Ramos (cell line): Measurements from ENCODE around the gene LCP1.

Experiments
- in situ Hi-C: fragments of 300-500 bp; cut with MboI; formaldehyde crosslinking; loops from one replicate; pipeline ENCODE4 v1.14.3; 2022; ENCODE audit warnings: low sequenced_read_pairs; ENCODE audit not compliant: unreplicated experiment

The LCP1 gene

GRCh38 chr13:46183018-46183946, 1.3 kb upstream of the LCP1 start:
- in situ Hi-C loops: no loop called here

GRCh38 chr13:46182491-46182877, 507 bp upstream of the LCP1 start:
- in situ Hi-C loops: no loop called here

GRCh38 chr13:46181377-46181839, 569 bp downstream of the LCP1 start:
- in situ Hi-C loops: no loop called here

- in situ Hi-C loops: no loop called here
Observed at GRCh38 chr13:46179969-46180763, 1.8 kb downstream of the LCP1 start.

GRCh38 chr13:46179491-46179908, 2.5 kb downstream of the LCP1 start:
- in situ Hi-C loops: no loop called here

- in situ Hi-C loops: no loop called here
Observed at GRCh38 chr13:46178821-46179220, 3.2 kb downstream of the LCP1 start.

- in situ Hi-C loops: no loop called here
Observed at GRCh38 chr13:46178143-46178542, 3.8 kb downstream of the LCP1 start.

GRCh38 chr13:46176756-46177155, 5.2 kb downstream of the LCP1 start:
- in situ Hi-C loops: no loop called here

- in situ Hi-C loops: no loop called here
Observed at GRCh38 chr13:46173656-46174055, 8.3 kb downstream of the LCP1 start.

- in situ Hi-C loops: no loop called here
Observed at GRCh38 chr13:46172531-46172991, 9.4 kb downstream of the LCP1 start.

GRCh38 chr13:46171739-46172138, 10.2 kb downstream of the LCP1 start:
- in situ Hi-C loops: no loop called here

- in situ Hi-C loops: no loop called here
Observed at GRCh38 chr13:46171217-46171616, 10.8 kb downstream of the LCP1 start.

- in situ Hi-C loops: no loop called here
Observed at GRCh38 chr13:46170687-46171086, 11.3 kb downstream of the LCP1 start.

GRCh38 chr13:46170268-46170667, 11.7 kb downstream of the LCP1 start:
- in situ Hi-C loops: no loop called here

- in situ Hi-C loops: no loop called here
Observed at GRCh38 chr13:46169758-46170157, 12.2 kb downstream of the LCP1 start.

GRCh38 chr13:46168783-46169182, 13.2 kb downstream of the LCP1 start:
- in situ Hi-C loops: no loop called here

- in situ Hi-C loops: no loop called here
Observed at GRCh38 chr13:46168341-46168740, 13.6 kb downstream of the LCP1 start.

GRCh38 chr13:46166947-46167610, 14.9 kb downstream of the LCP1 start:
- in situ Hi-C loops: no loop called here

- in situ Hi-C loops: no loop called here
Observed at GRCh38 chr13:46166224-46166584, 15.8 kb downstream of the LCP1 start.

- in situ Hi-C loops: no loop called here
Observed at GRCh38 chr13:46165485-46166223, 16.3 kb downstream of the LCP1 start.
